K562 (cell line): ENCODE results near the gene CCDC148. TPM values are rescaled to one million over a fixed set of nuclear protein-coding genes. Genes with fewer than 3 reads are reported as not detected.

Experiments used
- CCNT2 ChIP-seq: IDR thresholded peaks from 2 replicates; pipeline ENCODE4 v1.6.1; 2011; ENCODE audit warnings: borderline replicate concordance, low read depth, mild to moderate bottlenecking, moderate library complexity, mixed read lengths, low read length; ENCODE audit not compliant: insufficient read length; ENCODE audit errors: extremely low read depth
- CHCHD3 ChIP-seq: fragments of 250-450 bp; sonication (Bioruptor Pico); IDR thresholded peaks from 2 replicates; pipeline ENCODE4 v2.1.2; 2022; ENCODE audit warnings: mild to moderate bottlenecking
- EP300 ChIP-seq: IDR thresholded peaks from 2 replicates; pipeline ENCODE4 v1.6.1; 2012; ENCODE audit warnings: low read length, improper control_type of control experiment
- JUND ChIP-seq, 2 experiments: IDR thresholded peaks; 2 replicates in 1 of 2; 3 replicates in 1 of 2; pipeline ENCODE4 v1.6.1; 2011; ENCODE audit warnings: borderline replicate concordance in 2 of 2, low read depth in 2 of 2, low read length in 2 of 2, improper control_type of control experiment in 1 of 2, missing biosample characterization in 1 of 2, missing genetic modification characterization in 1 of 2, missing genetic modification reagents in 1 of 2
- RCOR1 ChIP-seq, 2 experiments: IDR thresholded peaks; 2 replicates each; pipeline ENCODE4 v1.6.1; 2012; ENCODE audit warnings: low read depth in 2 of 2, low read length in 2 of 2, borderline replicate concordance in 1 of 2, improper control_type of control experiment in 1 of 2
- SRSF7 ChIP-seq: fragments of 200-400 bp; formaldehyde crosslinking; optimal IDR thresholded peaks from 2 replicates; pipeline ENCODE3; 2017; ENCODE audit warnings: mild to moderate bottlenecking, low read depth, low read length
- ZNF143 ChIP-seq: sonication (generic); formaldehyde crosslinking; IDR thresholded peaks from 2 replicates; pipeline ENCODE4 v1.9.0; 2022; ENCODE audit warnings: mild to moderate bottlenecking, missing genetic modification reagents
- ZSCAN32 ChIP-seq: fragments of 450-650 bp; formaldehyde crosslinking; IDR thresholded peaks from 2 replicates; pipeline ENCODE4 v1.4.0; 2020; ENCODE audit warnings: mild to moderate bottlenecking, moderate library complexity
- polyA plus RNA-seq, 8 experiments: library from polyadenylated mRNA; depleted of rRNA in 4 of 8; stranded (reverse) in 5 of 8; unstranded in 3 of 8; fragments of >200 nt; fragmentation: Nextera tagmentation in 2 of 8; fragmentation: Illumina TruSeq in 1 of 8; extraction: Ambion mirVana in 2 of 8; extraction: Trizol in 1 of 8; gene quantifications; 2 replicates each; pipeline versions ENCODE4 v1.2.1 to v1.2.3, GENCODE V29; 2011 to 2014; ENCODE audit warnings: inconsistent platforms in 1 of 8, missing spikeins in 1 of 8
- total RNA-seq, 7 experiments: library from RNA; depleted of rRNA in 6 of 7; stranded (reverse); fragments of >200 nt in 6 of 7; fragmentation: Illumina TruSeq in 2 of 7; extraction: Trizol in 2 of 7; gene quantifications; 2 replicates each; pipeline versions ENCODE4 v1.2.1 to v1.2.3, GENCODE V29; 2011 to 2021; ENCODE audit warnings: low replicate concordance in 1 of 7
- TF ChIP-seq, protein P1 (sequence below): fragments of 250-450 bp; sonication (Bioruptor Pico); IDR thresholded peaks from 2 replicates; pipeline ENCODE4 v1.4.0; 2020
- TF ChIP-seq, protein P2 (sequence below): fragments of 250-450 bp; sonication (Bioruptor Pico); IDR thresholded peaks from 2 replicates; pipeline ENCODE4 v1.5.0; 2022; ENCODE audit warnings: mild to moderate bottlenecking

CCDC148 gene
- total and polyA plus RNA-seq, 9 of the 15 experiments (the other 6 are each of a cell fraction or from before 2014, with no cell fraction given), result 0.10 to 1.4 (median 0.65) TPM

DNA sequence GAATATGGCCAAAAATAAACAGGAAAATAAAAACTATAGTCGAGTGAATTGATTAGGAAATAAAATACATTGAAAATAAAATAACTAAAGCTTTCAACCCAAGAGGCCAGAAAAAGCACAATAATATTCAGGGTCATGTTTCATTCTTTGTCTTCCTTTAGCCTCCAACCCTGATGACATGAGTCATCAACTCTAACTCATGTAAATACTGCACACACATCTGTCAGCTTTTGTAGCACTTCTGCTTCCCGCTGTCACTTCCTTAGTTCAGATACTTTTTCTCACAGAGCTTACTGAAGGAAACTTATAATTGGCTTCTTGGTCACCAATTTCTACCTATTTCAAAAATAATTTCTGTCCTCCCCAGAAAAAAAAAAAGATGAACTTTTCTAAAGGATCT is 242.1 kb downstream of the CCDC148 start (continued):
- TF ChIP-seq, protein P1, sequence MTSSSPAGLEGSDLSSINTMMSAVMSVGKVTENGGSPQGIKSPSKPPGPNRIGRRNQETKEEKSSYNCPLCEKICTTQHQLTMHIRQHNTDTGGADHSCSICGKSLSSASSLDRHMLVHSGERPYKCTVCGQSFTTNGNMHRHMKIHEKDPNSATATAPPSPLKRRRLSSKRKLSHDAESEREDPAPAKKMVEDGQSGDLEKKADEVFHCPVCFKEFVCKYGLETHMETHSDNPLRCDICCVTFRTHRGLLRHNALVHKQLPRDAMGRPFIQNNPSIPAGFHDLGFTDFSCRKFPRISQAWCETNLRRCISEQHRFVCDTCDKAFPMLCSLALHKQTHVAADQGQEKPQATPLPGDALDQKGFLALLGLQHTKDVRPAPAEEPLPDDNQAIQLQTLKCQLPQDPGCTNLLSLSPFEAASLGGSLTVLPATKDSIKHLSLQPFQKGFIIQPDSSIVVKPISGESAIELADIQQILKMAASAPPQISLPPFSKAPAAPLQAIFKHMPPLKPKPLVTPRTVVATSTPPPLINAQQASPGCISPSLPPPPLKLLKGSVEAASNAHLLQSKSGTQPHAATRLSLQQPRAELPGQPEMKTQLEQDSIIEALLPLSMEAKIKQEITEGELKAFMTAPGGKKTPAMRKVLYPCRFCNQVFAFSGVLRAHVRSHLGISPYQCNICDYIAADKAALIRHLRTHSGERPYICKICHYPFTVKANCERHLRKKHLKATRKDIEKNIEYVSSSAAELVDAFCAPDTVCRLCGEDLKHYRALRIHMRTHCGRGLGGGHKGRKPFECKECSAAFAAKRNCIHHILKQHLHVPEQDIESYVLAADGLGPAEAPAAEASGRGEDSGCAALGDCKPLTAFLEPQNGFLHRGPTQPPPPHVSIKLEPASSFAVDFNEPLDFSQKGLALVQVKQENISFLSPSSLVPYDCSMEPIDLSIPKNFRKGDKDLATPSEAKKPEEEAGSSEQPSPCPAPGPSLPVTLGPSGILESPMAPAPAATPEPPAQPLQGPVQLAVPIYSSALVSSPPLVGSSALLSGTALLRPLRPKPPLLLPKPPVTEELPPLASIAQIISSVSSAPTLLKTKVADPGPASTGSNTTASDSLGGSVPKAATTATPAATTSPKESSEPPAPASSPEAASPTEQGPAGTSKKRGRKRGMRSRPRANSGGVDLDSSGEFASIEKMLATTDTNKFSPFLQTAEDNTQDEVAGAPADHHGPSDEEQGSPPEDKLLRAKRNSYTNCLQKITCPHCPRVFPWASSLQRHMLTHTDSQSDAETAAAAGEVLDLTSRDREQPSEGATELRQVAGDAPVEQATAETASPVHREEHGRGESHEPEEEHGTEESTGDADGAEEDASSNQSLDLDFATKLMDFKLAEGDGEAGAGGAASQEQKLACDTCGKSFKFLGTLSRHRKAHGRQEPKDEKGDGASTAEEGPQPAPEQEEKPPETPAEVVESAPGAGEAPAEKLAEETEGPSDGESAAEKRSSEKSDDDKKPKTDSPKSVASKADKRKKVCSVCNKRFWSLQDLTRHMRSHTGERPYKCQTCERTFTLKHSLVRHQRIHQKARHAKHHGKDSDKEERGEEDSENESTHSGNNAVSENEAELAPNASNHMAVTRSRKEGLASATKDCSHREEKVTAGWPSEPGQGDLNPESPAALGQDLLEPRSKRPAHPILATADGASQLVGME, result no peak
- TF ChIP-seq RCOR1 (IDR thresholded peaks at IDR 0.05; ENCODE audit: borderline replicate concordance in 1 of 2, low read depth in 2 of 2, low read length in 2 of 2) (peak in 1 of 2 experiments; percentile 40; a peak in 1 of 4 replicates), CHCHD3 (CRISPR knock-in tag) (no peak), JUND (IDR thresholded peaks at IDR 0.05; ENCODE audit: borderline replicate concordance, low read depth, low read length) (peak; percentile 98), JUND (tag; IDR thresholded peaks at IDR 0.05; ENCODE audit: borderline replicate concordance, low read depth, low read length) (peak; percentile 99), ZSCAN32 (CRISPR knock-in tag) (no peak), CCNT2 (no peak), ZNF143 (no peak), EP300 (peak; percentile 61; the same call in 1 of the 2 replicates), SRSF7 (no peak)
- TF ChIP-seq, protein P2, sequence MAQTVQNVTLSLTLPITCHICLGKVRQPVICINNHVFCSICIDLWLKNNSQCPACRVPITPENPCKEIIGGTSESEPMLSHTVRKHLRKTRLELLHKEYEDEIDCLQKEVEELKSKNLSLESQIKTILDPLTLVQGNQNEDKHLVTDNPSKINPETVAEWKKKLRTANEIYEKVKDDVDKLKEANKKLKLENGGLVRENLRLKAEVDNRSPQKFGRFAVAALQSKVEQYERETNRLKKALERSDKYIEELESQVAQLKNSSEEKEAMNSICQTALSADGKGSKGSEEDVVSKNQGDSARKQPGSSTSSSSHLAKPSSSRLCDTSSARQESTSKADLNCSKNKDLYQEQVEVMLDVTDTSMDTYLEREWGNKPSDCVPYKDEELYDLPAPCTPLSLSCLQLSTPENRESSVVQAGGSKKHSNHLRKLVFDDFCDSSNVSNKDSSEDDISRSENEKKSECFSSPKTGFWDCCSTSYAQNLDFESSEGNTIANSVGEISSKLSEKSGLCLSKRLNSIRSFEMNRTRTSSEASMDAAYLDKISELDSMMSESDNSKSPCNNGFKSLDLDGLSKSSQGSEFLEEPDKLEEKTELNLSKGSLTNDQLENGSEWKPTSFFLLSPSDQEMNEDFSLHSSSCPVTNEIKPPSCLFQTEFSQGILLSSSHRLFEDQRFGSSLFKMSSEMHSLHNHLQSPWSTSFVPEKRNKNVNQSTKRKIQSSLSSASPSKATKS, result no peak
